BLaER1 treated with 17β-estradiol and CSF1 and Interleukin-3, amounts not matched to agents 10 nM and 100 nM (cell line): ENCODE measurements around the gene NDUFS6.

ENCODE experiments used
- H3K27ac ChIP-seq, 11 experiments: shearing (Covaris generic); formaldehyde crosslinking; 2 replicates each; pipeline ENCODE4 v1.8.1; 2022
- H3K27me3 ChIP-seq, 11 experiments: shearing (Covaris generic); formaldehyde crosslinking; 2 replicates each; pipeline ENCODE4 v1.8.1; 2022
- H3K36me3 ChIP-seq, 11 experiments: shearing (Covaris generic); formaldehyde crosslinking; 2 replicates each; pipeline ENCODE4 v1.8.1; 2022
- H3K4me1 ChIP-seq, 10 experiments: shearing (Covaris generic); formaldehyde crosslinking; 2 replicates each; pipeline ENCODE4 v1.8.1; 2022
- H3K4me2 ChIP-seq, 11 experiments: shearing (Covaris generic); formaldehyde crosslinking; 2 replicates each; pipeline ENCODE4 v1.8.1; 2022
- H3K4me3 ChIP-seq, 10 experiments: shearing (Covaris generic); formaldehyde crosslinking; 2 replicates each; pipeline ENCODE4 v1.8.1; 2022
- H3K9ac ChIP-seq, 11 experiments: shearing (Covaris generic); formaldehyde crosslinking; 2 replicates each; pipeline ENCODE4 v1.8.1; 2022
- H3K9me3 ChIP-seq, 11 experiments: shearing (Covaris generic); formaldehyde crosslinking; replicated peaks in 1 of 11; 2 replicates each; pipeline ENCODE4 v1.8.1; 2022
- H4K20me1 ChIP-seq, 11 experiments: shearing (Covaris generic); formaldehyde crosslinking; 2 replicates each; pipeline ENCODE4 v1.8.1; 2022
- Cebpa-rat ChIP-seq, 11 experiments: shearing (Covaris generic); IDR thresholded peaks; 2 replicates each; pipeline ENCODE4 v1.8.1; 2022

The NDUFS6 gene

DNA sequence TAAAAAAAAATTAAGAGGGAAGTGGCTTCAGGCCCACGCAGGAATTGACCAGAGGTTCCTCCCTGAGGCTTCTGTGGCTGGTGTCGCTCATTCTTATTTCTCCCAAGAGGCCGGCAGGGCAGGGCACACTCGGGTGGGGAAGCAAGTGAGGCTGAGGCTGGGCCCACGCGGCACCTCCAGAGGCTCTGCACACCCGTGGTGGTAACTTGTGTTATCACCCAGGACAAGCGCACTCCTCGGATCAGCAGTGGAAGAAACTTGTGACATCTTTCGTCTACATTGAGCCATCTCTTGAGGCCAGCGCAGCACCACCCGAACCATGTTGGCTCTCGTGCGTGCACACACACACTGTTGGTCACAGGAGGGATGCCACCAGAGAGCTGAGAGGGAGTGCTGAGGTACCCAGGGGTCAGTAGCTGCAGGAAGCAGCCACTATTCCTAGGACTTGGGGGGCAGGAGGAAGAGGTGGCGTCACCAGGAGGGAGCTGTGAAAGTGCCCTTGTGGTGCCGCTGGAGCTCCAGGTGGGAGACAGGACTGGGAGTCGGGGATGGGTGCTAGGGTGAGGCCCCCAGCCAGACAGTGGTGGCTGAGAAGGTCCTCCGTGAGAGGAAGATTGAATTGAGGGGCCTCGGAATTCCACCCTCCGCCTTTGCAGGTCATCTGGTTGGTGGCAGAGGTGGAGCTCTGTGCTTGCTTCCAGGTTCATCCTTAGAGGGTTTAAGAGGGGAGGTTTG is 6.4 kb downstream of the NDUFS6 start:
- Histone ChIP-seq H3K4me1 (peaks cover 4 to 29% (median 18%) of the 10 kb centered on the region in 10 experiments; a peak in 19 of 20 replicates), H3K4me3 (no peak overlapping the region), H4K20me1 (peaks cover 66 to 100% (median 94%) of the 10 kb centered on the region in 11 experiments), H3K27me3 (peaks cover 0 to 65% (median 0%) of the 10 kb centered on the region in 11 experiments; a peak in 4 of 22 replicates), H3K9ac (no peak overlapping the region), H3K36me3 (peaks cover 96 to 100% (median 100%) of the 10 kb centered on the region in 11 experiments), H3K27ac (no peak overlapping the region), H3K4me2 (peak overlapping the region in 8 of 11 experiments; percentile 8 to 60 (median 14); a peak in 9 of 22 replicates), H3K9me3 (no peaks in the 10 kb centered on the region)
- no peak for TF ChIP-seq Cebpa-rat (IDR thresholded peaks at IDR 0.05)

DNA sequence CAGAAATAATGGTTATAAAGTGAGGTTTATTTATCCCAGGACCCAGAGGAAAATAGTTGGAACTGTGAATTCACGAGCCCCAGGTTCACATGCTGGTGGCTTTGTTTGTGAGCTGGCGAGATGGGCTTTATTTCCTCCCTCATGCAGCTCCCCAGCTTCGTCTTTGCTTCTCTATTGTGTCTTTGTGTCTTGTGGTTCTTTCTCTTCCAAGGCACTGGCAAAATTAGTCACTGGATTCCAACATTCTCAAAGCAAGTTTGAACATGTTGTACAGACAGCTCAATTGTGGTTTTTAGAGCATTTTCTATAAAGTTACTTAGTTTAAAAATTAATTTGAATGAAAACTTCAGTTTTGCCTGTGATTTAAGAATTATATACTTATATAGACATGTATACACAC is 7.2 kb downstream of the NDUFS6 start:
- peaks cover 0 to 28% (median 15%) of the 10 kb centered on the region in 10 experiments; a peak in 17 of 20 replicates for H3K4me1 ChIP-seq
- no peak overlapping the region for H3K27ac ChIP-seq
- H3K4me2 ChIP-seq: no peak overlapping the region
- H3K9ac ChIP-seq: no peak overlapping the region
- peaks cover 93 to 100% (median 100%) of the 10 kb centered on the region in 11 experiments for H3K36me3 ChIP-seq
- no peak for TF ChIP-seq Cebpa-rat (IDR thresholded peaks at IDR 0.05)
- peaks cover 67 to 100% (median 100%) of the 10 kb centered on the region in 11 experiments for H4K20me1 ChIP-seq
- H3K4me3 ChIP-seq: no peak overlapping the region
- H3K9me3 ChIP-seq: no peaks in the 10 kb centered on the region
- H3K27me3 ChIP-seq: peaks cover 0 to 63% (median 0%) of the 10 kb centered on the region in 11 experiments; a peak in 4 of 22 replicates

DNA sequence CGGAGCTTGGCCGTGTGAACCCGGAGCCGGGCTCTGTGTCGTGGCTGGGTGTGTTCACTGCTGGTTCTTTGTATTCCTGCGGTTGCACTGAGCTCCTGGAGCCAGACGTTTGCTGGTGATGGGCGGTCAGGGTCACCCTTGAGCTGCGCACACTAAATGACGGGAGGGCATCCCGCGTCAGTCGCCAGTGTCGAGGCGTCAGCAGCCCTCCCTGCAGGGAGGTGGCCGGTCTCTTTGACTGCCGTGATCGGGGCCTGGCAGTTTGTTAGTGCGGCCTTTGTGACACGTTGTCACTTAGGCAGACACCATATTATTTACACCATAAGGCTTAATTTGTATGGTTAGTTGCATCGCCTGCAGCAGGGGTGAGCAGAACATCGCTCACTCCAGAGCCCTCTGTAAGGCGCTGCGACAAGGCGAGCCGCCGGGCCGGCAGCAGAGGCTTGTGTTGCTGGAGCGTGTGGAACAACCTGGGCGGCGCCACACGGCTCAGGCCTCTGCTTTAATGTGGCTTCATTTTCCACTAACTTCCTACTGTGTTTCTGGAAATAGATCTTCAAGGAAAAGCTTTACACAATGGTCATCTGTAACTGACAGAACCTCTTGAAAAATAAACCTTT is 8.3 kb downstream of the NDUFS6 start:
- H3K4me3 ChIP-seq: no peak overlapping the region
- H4K20me1 ChIP-seq: peaks cover 64 to 100% (median 99%) of the 10 kb centered on the region in 11 experiments
- no peak overlapping the region for H3K27ac ChIP-seq
- H3K4me2 ChIP-seq: no peak overlapping the region
- no peak overlapping the region for H3K9ac ChIP-seq
- peaks cover 0 to 28% (median 15%) of the 10 kb centered on the region in 10 experiments; a peak in 17 of 20 replicates for H3K4me1 ChIP-seq
- peaks cover 93 to 100% (median 100%) of the 10 kb centered on the region in 11 experiments for H3K36me3 ChIP-seq
- no peaks in the 10 kb centered on the region for H3K9me3 ChIP-seq
- TF ChIP-seq Cebpa-rat (IDR thresholded peaks at IDR 0.05): no peak
- H3K27me3 ChIP-seq: peaks cover 0 to 52% (median 0%) of the 10 kb centered on the region in 11 experiments; a peak in 4 of 22 replicates

DNA sequence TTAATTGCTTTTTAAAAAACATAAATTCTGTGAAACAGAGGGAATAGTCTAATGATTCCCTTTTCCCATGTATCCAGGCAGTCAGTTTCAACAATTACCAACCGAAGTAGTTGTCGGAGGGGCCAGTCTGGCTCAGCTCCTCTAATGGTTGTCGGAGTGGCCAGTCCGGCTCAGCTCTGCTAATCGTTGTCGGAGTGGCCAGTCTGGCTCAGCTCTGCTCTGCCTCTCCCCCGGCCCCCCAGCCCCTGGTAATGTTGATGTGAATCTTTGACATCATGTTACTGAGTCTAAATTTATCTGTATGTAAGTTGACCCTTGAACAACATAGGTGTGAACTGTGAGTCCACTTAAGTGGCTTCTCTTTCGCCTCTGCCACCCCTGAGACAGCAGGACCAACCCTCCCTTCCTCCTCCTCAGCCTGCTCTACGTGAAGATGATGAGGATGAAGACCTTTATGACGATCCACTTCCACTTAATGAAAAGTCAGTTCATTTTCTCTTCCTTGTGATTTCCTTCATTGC is 9.4 kb downstream of the NDUFS6 start:
- no peak overlapping the region for H3K9ac ChIP-seq
- peaks cover 56 to 100% (median 92%) of the 10 kb centered on the region in 11 experiments for H4K20me1 ChIP-seq
- H3K9me3 ChIP-seq: no peaks in the 10 kb centered on the region
- H3K27ac ChIP-seq: no peak overlapping the region
- H3K4me2 ChIP-seq: no peak overlapping the region
- H3K27me3 ChIP-seq: peaks cover 0 to 41% (median 0%) of the 10 kb centered on the region in 11 experiments; a peak in 4 of 22 replicates
- no peak overlapping the region for H3K4me3 ChIP-seq
- H3K4me1 ChIP-seq: peaks cover 0 to 28% (median 15%) of the 10 kb centered on the region in 10 experiments; a peak in 17 of 20 replicates
- peaks cover 93 to 100% (median 100%) of the 10 kb centered on the region in 11 experiments for H3K36me3 ChIP-seq
- no peak for TF ChIP-seq Cebpa-rat (IDR thresholded peaks at IDR 0.05)

DNA sequence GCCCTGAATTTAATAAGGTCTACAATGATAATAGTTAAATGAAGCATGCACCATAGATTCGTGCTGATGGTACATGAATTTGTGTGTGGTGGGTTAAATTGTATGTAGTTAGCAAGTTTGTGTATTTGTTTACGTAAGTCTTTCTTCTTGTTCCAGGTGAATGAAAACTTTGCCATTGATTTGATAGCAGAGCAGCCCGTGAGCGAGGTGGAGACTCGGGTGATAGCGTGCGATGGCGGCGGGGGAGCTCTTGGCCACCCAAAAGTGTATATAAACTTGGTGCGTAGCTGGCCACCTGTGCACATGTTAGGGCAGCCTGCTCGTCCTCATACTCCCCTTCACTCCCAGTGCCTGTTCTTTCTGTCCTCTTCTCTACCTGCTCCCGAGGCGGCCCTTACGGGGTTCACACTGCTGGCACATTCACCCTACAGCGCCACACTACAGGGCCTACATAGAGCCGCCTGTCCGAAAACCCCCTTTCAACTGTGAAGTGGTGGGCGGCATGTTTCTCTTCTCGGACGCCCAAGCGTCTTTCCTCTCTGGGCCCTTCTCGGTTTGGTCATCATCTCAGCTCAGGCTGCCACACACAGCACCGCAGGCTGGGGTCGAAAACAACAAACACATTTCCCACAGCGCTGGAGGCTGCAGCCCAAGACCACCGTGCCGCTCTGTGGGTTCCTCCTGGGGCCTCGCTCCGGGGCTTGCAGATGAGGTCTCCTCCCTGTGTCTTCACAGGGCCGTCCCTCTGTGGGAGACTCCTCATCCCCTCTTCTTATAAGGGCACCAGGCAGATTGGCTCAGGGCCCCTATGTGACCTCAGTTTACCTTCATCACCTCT is 13.2 kb downstream of the NDUFS6 start:
- no peak overlapping the region; a peak in 1 of 22 replicates for H3K9ac ChIP-seq
- peaks cover 0 to 9% (median 0%) of the 10 kb centered on the region in 10 experiments; a peak in 3 of 20 replicates for H3K4me1 ChIP-seq
- peaks cover 97 to 100% (median 100%) of the 10 kb centered on the region in 11 experiments for H3K36me3 ChIP-seq
- peaks cover 26 to 87% (median 64%) of the 10 kb centered on the region in 11 experiments for H4K20me1 ChIP-seq
- H3K27me3 ChIP-seq: peaks cover 0 to 18% (median 0%) of the 10 kb centered on the region in 11 experiments; a peak in 3 of 22 replicates
- H3K9me3 ChIP-seq: peaks cover 0 to 13% (median 7%) of the 10 kb centered on the region in 11 experiments; a peak in 8 of 22 replicates
- H3K4me2 ChIP-seq: no peak overlapping the region
- H3K27ac ChIP-seq: no peak overlapping the region
- H3K4me3 ChIP-seq: no peak overlapping the region
- TF ChIP-seq Cebpa-rat (IDR thresholded peaks at IDR 0.05): no peak

DNA sequence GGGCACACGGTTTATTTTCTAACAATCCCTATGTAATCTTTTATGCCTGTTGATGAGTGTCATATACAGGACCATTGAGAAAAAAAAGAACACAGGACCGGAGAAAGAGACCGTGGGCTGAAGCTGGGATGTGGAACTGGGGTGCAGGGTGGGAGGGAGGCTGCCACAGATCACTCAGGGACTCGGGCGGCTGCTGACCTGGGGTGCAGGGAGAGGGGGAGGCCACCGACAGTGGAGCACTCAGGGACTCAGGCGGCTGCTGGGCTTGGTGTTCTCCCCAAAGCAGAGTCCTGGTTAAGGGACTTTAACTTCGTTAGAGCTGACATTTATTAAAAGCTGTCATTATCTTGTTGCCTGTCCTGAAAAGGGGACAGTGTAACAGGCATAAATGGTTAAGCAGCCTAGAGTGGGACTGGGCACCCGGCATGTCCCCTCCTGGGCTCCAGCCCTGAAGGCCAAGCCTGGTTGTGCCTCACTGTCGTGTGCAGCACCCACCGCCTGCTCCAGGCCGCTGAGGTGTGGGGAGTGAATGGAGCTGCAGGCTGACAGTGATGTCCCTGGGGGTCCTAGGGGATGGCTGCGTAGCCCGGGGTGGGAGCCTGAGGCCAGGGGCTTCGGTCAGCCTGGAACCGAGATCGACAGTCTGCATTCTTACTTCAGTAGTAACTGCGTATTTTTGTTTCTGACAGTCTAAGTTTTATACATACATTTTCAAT is 14.0 kb downstream of the NDUFS6 start:
- no peak overlapping the region for H3K4me3 ChIP-seq
- no peak overlapping the region for H3K9ac ChIP-seq
- peaks cover 0 to 13% (median 7%) of the 10 kb centered on the region in 11 experiments; a peak in 8 of 22 replicates for H3K9me3 ChIP-seq
- H3K4me2 ChIP-seq: no peak overlapping the region
- H3K27me3 ChIP-seq: peaks cover 0 to 12% (median 0%) of the 10 kb centered on the region in 11 experiments; a peak in 3 of 22 replicates
- no peak for TF ChIP-seq Cebpa-rat (IDR thresholded peaks at IDR 0.05)
- H4K20me1 ChIP-seq: peaks cover 17 to 84% (median 60%) of the 10 kb centered on the region in 11 experiments
- peaks cover 97 to 100% (median 100%) of the 10 kb centered on the region in 11 experiments for H3K36me3 ChIP-seq
- H3K27ac ChIP-seq: no peak overlapping the region
- H3K4me1 ChIP-seq: peaks cover 0 to 9% (median 0%) of the 10 kb centered on the region in 10 experiments; a peak in 3 of 20 replicates

DNA sequence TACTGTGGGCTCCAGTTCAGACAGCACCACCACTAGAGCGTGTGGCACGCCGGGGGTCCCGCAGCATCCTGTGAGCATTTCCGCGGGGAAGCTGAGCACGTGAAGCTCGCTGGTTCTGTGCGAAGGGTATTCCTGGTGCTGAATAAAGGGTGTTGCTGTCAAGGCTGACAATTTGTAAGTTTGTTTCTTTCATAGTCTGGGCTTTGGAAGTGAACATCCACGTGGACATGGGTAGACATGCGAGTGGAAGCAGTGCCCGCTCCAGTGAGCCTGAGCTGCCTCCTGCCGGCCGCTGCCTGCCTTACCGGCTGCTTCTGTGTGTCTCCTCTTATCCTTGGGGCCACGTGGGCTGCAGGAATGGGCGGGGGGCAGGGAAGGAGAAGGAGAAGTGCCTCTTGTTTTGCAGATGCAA is 14.7 kb downstream of the NDUFS6 start:
- no peak overlapping the region for H3K27ac ChIP-seq
- H4K20me1 ChIP-seq: peaks cover 11 to 83% (median 56%) of the 10 kb centered on the region in 11 experiments
- peaks cover 0 to 9% (median 0%) of the 10 kb centered on the region in 10 experiments; a peak in 3 of 20 replicates for H3K4me1 ChIP-seq
- H3K4me2 ChIP-seq: no peak overlapping the region
- no peak overlapping the region for H3K4me3 ChIP-seq
- no peak for TF ChIP-seq Cebpa-rat (IDR thresholded peaks at IDR 0.05)
- H3K9ac ChIP-seq: no peak overlapping the region
- peaks cover 0 to 7% (median 0%) of the 10 kb centered on the region in 11 experiments; a peak in 1 of 22 replicates for H3K27me3 ChIP-seq
- H3K9me3 ChIP-seq: peaks cover 0 to 13% (median 7%) of the 10 kb centered on the region in 11 experiments; a peak in 8 of 22 replicates
- peaks cover 97 to 100% (median 100%) of the 10 kb centered on the region in 11 experiments for H3K36me3 ChIP-seq
